SK-N-MC (cell line): ENCODE data around the gene KRTAP10-8.

Source experiments
- EZH2 ChIP-seq: fragments of 200-600 bp; sonication (generic); IDR thresholded peaks from one replicate; pipeline ENCODE4 v1.6.1; 2017; ENCODE audit warnings: antibody characterized with exemption
- POLR2AphosphoS5 ChIP-seq: IDR thresholded peaks from 2 replicates; pipeline ENCODE4 v1.6.1; 2012; ENCODE audit warnings: mild to moderate bottlenecking, low read depth, low read length, borderline replicate concordance

- TF ChIP-seq POLR2AphosphoS5, result no peak
- no peak for TF ChIP-seq EZH2
These were observed 35.3 kb downstream of the KRTAP10-8 start for GRCh38 chr21:44647222-44647552.
